ENCODE measurements around the gene MRPL24.
A peak's percentile ranks its signal among the peaks of the same experiment; 100 is the strongest.

MRPL24 gene

GRCh38 chr1:156700736-156701531 lies 40.0 kb downstream of the MRPL24 start:
- no peak for DNase-seq (ENCODE audit: low read depth)
- H3K4me3 ChIP-seq (ENCODE audit: low read depth, low read length) = no peak overlapping the region

DNA sequence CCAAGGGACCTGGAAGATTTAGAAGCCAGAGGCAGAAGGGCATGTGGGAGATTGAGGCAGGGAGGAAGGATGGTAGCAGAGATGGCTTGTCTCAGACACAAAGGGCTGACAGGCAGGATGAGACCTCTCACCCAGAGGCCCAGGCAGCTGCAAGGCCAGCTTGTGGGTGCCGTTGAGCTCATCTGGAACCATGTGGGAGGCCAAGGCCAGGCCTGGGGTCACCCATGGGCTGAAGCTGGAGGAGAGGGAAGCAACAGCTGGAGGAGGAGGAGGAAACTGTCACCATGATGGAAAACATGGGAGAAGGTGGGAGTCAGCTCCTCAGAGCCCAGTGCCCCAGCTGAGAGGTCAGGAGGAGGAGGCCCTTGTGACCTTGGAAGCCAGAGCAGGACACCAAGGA lies 41.9 kb downstream of the MRPL24 start:
- no peak overlapping the region for H3K4me3 ChIP-seq (ENCODE audit: low read depth, low read length)
- DNase-seq (ENCODE audit: low read depth) = no peak

DNA sequence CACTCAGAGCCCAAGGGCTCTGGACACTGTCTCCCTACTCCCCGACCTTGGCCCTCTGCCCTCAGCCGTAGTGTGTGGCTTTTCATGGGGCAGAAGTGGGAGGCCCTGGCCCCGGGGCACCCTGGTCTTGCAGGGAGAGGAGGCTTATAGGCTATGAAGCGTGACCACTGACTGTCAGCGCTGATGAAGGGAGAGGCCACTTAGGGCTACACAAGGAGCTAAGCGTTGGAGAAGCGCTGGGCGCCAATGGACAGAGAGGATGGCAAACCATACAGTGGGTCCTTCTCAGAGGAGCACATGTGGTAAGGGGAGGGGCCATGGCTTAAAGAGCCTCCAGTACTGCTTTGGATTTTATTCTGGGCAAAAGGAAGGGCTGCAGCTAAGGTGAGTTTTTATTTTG lies 43.4 kb downstream of the MRPL24 start:
- H3K4me3 ChIP-seq (ENCODE audit: low read depth, low read length) = no peak overlapping the region
- no peak for DNase-seq (ENCODE audit: low read depth)

GRCh38 chr1:156696755-156697154 lies 44.1 kb downstream of the MRPL24 start:
- no peak overlapping the region for H3K4me3 ChIP-seq (ENCODE audit: low read depth, low read length)
- no peak for DNase-seq (ENCODE audit: low read depth)

DNA sequence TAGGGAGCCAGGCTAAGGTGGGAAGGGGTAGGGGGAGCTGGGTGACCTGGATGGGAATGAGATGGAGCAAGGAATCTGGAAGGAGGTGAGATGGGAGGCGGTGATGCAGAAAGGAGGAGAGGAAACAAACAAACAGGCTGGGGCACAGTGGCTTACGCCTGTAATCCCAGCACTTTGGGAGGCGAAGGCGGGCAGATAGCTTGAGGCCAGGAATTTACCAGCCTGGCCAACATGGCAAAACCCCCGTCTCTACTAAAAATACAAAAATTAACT lies 46.3 kb downstream of the MRPL24 start:
- DNase-seq (ENCODE audit: low read depth) = no peak
- no peak overlapping the region for H3K4me3 ChIP-seq (ENCODE audit: low read depth, low read length)

DNA sequence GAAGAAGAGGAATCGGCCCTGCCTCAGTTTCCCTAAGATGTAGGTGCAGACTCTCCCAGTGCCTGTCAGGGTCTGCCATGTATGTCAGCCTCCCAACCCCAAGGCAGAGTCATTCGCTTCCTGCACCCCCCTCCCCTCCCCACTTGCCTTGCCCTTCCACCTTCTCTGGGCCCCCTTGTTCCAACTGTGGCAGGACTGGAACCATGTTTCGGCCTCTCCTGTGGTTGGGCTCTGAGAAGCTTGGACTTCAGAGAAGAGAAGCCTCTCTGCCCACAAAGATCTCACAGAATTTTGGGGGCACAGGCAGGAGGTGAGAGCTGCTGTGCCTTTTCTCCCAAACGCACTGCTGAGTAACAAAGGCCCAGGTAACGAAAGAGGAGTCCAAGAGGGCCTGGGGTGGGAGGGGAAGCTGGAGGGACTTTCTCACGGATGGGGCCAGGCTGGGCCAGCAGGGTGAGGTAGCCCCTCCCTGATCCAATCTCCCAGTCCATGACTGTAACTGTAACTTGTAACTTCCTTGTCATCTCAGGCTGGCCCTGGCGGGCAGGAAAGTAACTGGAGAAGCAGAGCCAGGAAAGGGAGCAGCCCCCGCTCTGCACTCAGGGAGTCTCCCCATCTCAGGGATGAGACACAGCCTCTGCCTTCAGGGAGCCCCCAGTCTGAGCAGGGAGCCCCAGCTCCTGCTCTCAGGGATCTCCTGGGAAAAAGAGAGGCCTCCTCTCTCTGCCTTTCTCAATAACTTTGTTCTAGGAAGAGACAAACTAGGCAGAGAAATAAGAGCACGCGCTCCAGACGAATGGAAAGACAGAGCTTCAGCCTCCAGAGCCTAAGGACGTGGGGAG lies 46.8 kb downstream of the MRPL24 start:
- H3K4me3 ChIP-seq (ENCODE audit: low read depth, low read length) = no peak overlapping the region

GRCh38 chr1:156692925-156693847 lies 47.7 kb downstream of the MRPL24 start:
- DNase-seq (ENCODE audit: low read depth) = no peak
- H3K4me3 ChIP-seq (ENCODE audit: low read depth, low read length) = no peak overlapping the region

More for the DNA sequence above, 46.8 kb downstream of the MRPL24 start:
- no peak for DNase-seq (ENCODE audit: low read depth)

DNA sequence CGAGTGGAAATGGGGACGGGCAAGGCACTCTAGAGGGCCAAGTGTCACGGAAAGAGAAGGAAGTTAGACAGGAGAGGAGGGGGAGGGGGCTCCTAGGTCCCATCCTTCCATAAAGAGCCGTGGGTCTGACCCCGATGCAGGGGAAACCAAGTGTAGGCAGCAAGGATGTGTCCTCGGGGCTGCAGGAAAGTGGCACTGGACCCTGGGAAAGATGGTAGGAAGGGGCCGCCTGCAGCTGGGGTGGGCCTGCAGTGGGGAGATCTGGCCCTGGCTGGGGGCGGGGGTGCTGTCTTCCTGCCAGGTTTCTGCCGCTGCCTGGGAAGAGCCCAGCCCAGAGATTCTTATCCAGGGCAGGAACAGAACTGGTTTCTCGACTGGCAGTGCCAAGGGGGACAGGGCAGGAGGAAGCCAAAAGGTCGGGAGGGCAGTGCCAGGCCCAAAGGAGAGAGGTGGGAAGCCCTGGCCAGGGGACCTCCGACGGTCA lies 48.4 kb downstream of the MRPL24 start:
- H3K4me3 ChIP-seq (ENCODE audit: low read depth, low read length) = no peak overlapping the region
- no peak for DNase-seq (ENCODE audit: low read depth)

GRCh38 chr1:156691665-156692440 lies 49.0 kb downstream of the MRPL24 start:
- DNase-seq (ENCODE audit: low read depth) = no peak
- H3K4me3 ChIP-seq (ENCODE audit: low read depth, low read length) = no peak overlapping the region

DNA sequence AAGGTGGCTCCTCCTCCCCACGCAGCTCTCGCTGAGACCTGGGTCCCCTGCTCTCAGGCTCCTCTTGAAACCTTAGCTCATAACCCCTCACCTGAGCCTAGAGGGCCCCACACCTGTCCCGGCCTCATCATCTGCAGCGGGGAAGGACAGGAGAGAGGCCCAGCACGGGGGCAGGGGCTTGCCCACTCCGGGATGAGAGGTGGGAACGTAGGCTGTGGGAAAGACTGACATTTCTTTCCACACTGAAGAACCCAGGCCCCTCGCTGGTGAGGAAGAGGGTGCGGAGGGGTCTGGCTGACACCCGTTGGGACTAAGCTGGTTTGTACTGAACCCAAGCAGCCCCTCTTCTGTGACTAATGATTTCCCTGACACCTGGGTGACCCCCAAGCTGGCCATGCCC lies 49.7 kb downstream of the MRPL24 start:
- DNase-seq (ENCODE audit: low read depth) = no peak
- no peak overlapping the region for H3K4me3 ChIP-seq (ENCODE audit: low read depth, low read length)

- no peak for DNase-seq (ENCODE audit: low read depth)
- no peak overlapping the region for H3K4me3 ChIP-seq (ENCODE audit: low read depth, low read length)
These were observed 50.2 kb downstream of the MRPL24 start for GRCh38 chr1:156690675-156691036.

GRCh38 chr1:156689953-156690674 lies 50.8 kb downstream of the MRPL24 start:
- DNase-seq (ENCODE audit: low read depth) = no peak
- H3K4me3 ChIP-seq (ENCODE audit: low read depth, low read length) = peak overlapping the region; percentile 6

DNA sequence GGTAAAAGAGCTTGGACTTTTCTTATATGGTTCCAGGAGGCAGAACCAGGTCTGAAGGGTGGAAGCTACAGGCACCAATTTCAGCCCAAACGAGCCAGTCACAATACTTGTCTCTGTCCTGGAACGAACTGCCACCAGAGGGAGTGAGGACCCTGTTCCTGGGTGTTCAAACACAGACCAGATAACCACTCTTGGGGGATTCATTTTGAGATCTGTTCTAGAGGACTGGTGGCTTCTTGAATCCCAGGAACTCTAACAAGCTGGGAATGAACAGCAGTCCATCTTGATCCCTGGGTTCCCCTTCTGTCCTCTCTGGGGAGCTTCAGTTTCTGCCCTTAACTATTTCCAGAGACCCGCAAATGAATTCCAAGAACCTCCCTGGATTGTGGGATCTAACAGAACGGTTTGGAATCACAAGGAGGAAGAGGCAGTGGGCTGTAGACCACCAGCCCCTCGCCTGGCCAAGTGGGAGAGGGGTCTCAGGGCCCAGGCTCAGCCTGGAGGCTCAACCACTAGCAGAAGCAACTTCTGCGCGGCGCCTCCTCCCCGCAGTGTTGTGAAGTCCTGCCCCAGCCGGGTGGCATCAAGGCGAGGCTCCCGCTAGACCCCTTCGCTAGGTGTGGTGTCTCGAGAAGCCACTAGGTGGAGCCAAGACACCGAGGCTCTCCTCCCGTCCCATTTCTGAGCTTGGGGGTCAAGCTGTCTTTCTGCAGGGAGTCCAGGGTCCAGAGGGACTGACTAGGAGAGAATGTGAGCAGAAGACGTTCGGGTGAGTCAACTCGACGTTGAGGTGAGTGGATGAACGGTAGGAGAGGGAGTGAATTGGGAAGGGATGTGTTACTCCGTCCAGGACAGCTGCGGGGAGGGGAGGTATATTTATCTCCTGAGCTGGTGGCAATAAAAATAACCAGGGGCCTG lies 51.6 kb downstream of the MRPL24 start:
- DNase-seq (ENCODE audit: low read depth) = peak; percentile 64
- peak overlapping the region; percentile 19 for H3K4me3 ChIP-seq (ENCODE audit: low read depth, low read length)

Data from skeletal muscle cell (primary cell).